T-cell (primary cell): ENCODE results near the gene UBR1. TPM values are rescaled to one million over a fixed set of nuclear protein-coding genes. Genes with fewer than 3 reads are reported as not detected.

ENCODE experiments used
- ATAC-seq, 4 experiments: fragments of 200-7000 bp in 3 of 4; fragments of 150-1000 bp in 1 of 4; cut with Tn5 transposase; replicated peaks in 1 of 4; 1 replicate in 3 of 4; 2 replicates in 1 of 4; pipeline ENCODE4 v1.10.0; 2021; ENCODE audit warnings: moderate library complexity in 3 of 4, mild to moderate bottlenecking in 2 of 4, moderate number of reproducible peaks in 1 of 4
- CTCF ChIA-PET, 2 donors: fragments of 300-600 bp; sonication (Branson Sonifier 250); formaldehyde crosslinking; loops; one replicate each; lab custom pipeline; 2022; ENCODE audit warnings: antibody characterized with exemption in 2 of 2; lab: Charles Lee
- POLR2A ChIA-PET, 2 donors: fragments of 300-600 bp; sonication (Branson Sonifier 250); formaldehyde crosslinking; loops; one replicate each; lab custom pipeline; 2022; ENCODE audit warnings: antibody characterized with exemption in 2 of 2; lab: Charles Lee
- DNase-seq, 35 experiments: peaks; one replicate each; pipeline versions ENCODE4 v3.0.0 to v3.0.0-alpha.2; 2013 to 2023
- H3K27ac ChIP-seq: one replicate; pipeline ENCODE4 v1.5.1; 2013; ENCODE audit warnings: low read length
- H3K27me3 ChIP-seq, 2 experiments: replicated peaks in 1 of 2; 1 replicate in 1 of 2; 2 replicates in 1 of 2; pipeline versions ENCODE4 v1.6.1 to v1.7.0; 2013; ENCODE audit warnings: low read length in 1 of 2, mixed read lengths in 1 of 2; ENCODE audit not compliant: control insufficient read depth in 2 of 2, insufficient read depth in 2 of 2; ENCODE audit errors: extremely low read depth in 1 of 2
- H3K36me3 ChIP-seq, 2 donors: 1 replicate in 1 of 2; 2 replicates in 1 of 2; pipeline versions ENCODE4 v1.6.1 to v1.7.0; 2013; ENCODE audit warnings: low read length in 1 of 2; ENCODE audit not compliant: control insufficient read depth in 2 of 2, insufficient read depth in 1 of 2; ENCODE audit errors: extremely low read depth in 1 of 2
- H3K4me1 ChIP-seq, 2 experiments: 1 replicate in 1 of 2; 2 replicates in 1 of 2; pipeline versions ENCODE4 v1.6.1 to v1.7.0; 2013; ENCODE audit warnings: low read length in 2 of 2, mixed read lengths in 1 of 2; ENCODE audit not compliant: insufficient read depth in 2 of 2, control insufficient read depth in 1 of 2; ENCODE audit errors: extremely low read depth in 1 of 2
- H3K4me3 ChIP-seq, 2 donors: 1 replicate in 1 of 2; 2 replicates in 1 of 2; pipeline versions ENCODE4 v1.5.1 to v1.7.0; 2013; ENCODE audit warnings: mild to moderate bottlenecking in 2 of 2, low read length in 1 of 2, moderate library complexity in 1 of 2; ENCODE audit not compliant: control insufficient read depth in 1 of 2; ENCODE audit errors: extremely low read depth in 1 of 2
- H3K9me3 ChIP-seq: 2 replicates; pipeline ENCODE4 v1.7.0; 2013
- H3K27ac Mint-ChIP-seq, 2 donors: one replicate each; pipeline ENCODE4 v1.8.0; 2020 to 2021; ENCODE audit warnings: mild to moderate bottlenecking in 2 of 2, mixed read lengths in 2 of 2
- H3K27me3 Mint-ChIP-seq, 2 donors: one replicate each; pipeline ENCODE4 v1.8.0; 2021 to 2022; ENCODE audit warnings: mixed read lengths in 2 of 2
- H3K36me3 Mint-ChIP-seq: one replicate; pipeline ENCODE4 v1.8.0; 2021; ENCODE audit warnings: mixed read lengths
- H3K4me1 Mint-ChIP-seq, 3 donors: one replicate each; pipeline ENCODE4 v1.8.0; 2020 to 2022; ENCODE audit warnings: mixed read lengths in 3 of 3, mild to moderate bottlenecking in 1 of 3
- H3K4me3 Mint-ChIP-seq, 3 donors: one replicate each; pipeline ENCODE4 v1.8.0; 2020 to 2022; ENCODE audit warnings: mild to moderate bottlenecking in 3 of 3, mixed read lengths in 3 of 3, moderate library complexity in 3 of 3
- H3K9me3 Mint-ChIP-seq, 3 donors: one replicate each; pipeline ENCODE4 v1.8.0; 2020 to 2022; ENCODE audit warnings: mixed read lengths in 3 of 3
- WGBS: methylation state at CpG from one replicate; pipeline ENCODE4 v1.1.5; 2013; ENCODE audit warnings: missing lambda C conversion rate; ENCODE audit not compliant: insufficient coverage; 5-methylcytosine and 5-hydroxymethylcytosine counted together
- total RNA-seq, 35 experiments: library from RNA in 6 of 35; stranded (reverse) in 6 of 35; fragments of 120-200 nt in 1 of 35; gene quantifications; one replicate each; pipeline versions ENCODE4 v1.2.1 to v1.2.4 and lab custom pipeline; 2013 to 2026

The UBR1 gene
- total RNA-seq, 5 donors from 2014 or later (not counting 1 experiment from before 2014, with no cell fraction given): 35.0 to 55.6 (median 41.0) TPM

DNA sequence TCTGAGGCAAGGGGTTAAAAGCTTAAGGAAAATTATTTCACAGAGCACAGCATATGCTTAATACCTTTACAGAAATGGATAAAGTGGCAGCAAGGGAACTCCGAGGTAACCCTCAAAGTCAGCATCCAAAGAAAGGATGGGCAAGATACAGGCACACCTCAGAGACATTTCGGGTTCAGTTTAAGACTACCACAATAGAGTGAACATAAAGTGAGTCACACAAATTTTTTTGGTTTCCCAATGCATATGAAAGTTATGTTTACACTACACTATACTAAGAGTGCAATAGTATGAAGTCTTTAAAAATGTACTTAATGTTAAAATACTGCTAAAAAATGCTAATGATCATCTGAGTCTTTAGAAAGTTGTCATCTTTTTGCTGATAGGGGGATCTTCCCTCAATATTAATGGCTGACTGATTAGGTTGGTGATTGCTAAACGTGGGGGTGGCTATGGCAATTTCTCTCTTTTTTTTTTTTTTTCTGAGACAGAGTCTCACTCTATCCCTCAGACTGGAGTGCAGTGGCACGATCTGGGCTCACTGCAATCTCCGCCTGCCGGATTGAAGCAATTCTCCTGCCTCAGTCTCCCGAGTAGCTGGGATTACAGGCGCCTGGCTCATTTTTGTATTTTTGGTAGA is 10.0 kb downstream of the UBR1 start:
- POLR2A ChIA-PET: interaction anchor here (0.6 kb wide), 2 partner anchors 12 to 1468 kb away, joined by 3 to 7 read pairs; no protein-coding TSS in a partner anchor
- H3K4me3 Mint-ChIP-seq: no peak overlapping the region
- H3K9me3 ChIP-seq: no peaks in the 10 kb centered on the region
- no peak overlapping the region for H3K27ac Mint-ChIP-seq
- H3K36me3 ChIP-seq: peaks cover 0 to 19% of the 10 kb centered on the region in 2 donors
- H3K4me1 Mint-ChIP-seq: peaks cover 59 to 74% (median 66%) of the 10 kb centered on the region in 3 donors
- no peak overlapping the region for H3K4me3 ChIP-seq
- DNase-seq (no peak), ATAC-seq (no peak)
- no peaks in the 10 kb centered on the region for H3K9me3 Mint-ChIP-seq
- whole genome bisulfite sequencing: 100% methylated on average over 1 of the region's 8 CpGs
- H3K27ac ChIP-seq: no peak overlapping the region
- no peaks in the 10 kb centered on the region for H3K27me3 ChIP-seq
- CTCF ChIA-PET: interaction anchor here in 1 of 2 donors (0.6 kb wide), 1 partner anchor 8 kb away, joined by 6 read pairs; no protein-coding TSS in a partner anchor
- H3K4me1 ChIP-seq: peaks cover 4 to 9% of the 10 kb centered on the region in 2 experiments
- peaks cover 37% of the 10 kb centered on the region for H3K36me3 Mint-ChIP-seq
- no peaks in the 10 kb centered on the region for H3K27me3 Mint-ChIP-seq

DNA sequence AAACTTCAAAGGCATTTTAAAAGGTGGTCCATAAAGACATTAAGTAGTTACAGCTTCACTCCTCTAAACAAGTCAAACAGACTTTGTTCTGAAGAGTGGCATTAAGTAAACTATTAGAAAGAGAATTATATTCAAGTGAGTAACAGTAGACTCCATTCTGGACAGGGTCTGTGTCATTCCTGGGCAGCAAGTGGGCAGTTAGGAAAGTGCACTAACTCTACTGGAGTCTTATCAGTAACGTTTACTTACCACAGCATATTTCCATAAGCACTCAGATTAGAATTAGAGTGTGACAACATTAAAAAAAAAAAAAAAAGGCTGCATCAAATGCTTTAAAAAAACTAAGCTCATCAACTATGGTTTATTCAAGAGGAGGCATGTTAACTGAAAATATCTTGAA is 10.6 kb downstream of the UBR1 start:
- Histone ChIP-seq H3K4me3 (no peak overlapping the region), H3K27ac (no peak overlapping the region), H3K27me3 (no peaks in the 10 kb centered on the region), H3K4me1 (peaks cover 4 to 9% of the 10 kb centered on the region in 2 experiments), H3K9me3 (no peaks in the 10 kb centered on the region), H3K36me3 (peaks cover 0 to 15% of the 10 kb centered on the region in 2 donors)
- Mint-ChIP-seq H3K27me3 (no peaks in the 10 kb centered on the region), H3K27ac (no peak overlapping the region), H3K9me3 (no peaks in the 10 kb centered on the region), H3K4me1 (peaks cover 57 to 68% (median 64%) of the 10 kb centered on the region in 3 donors), H3K4me3 (no peak overlapping the region), H3K36me3 (peaks cover 33% of the 10 kb centered on the region)
- POLR2A ChIA-PET: interaction anchor here (0.6 kb wide), 2 partner anchors 11 to 1468 kb away, joined by 3 to 7 read pairs; no protein-coding TSS in a partner anchor
- DNase-seq (no peak), ATAC-seq (no peak)
- WGBS: no CpG with 5 or more reads among the region's 1 CpG
- CTCF ChIA-PET: interaction anchor here in 1 of 2 donors (0.6 kb wide), 1 partner anchor 9 kb away, joined by 6 read pairs; no protein-coding TSS in a partner anchor

DNA sequence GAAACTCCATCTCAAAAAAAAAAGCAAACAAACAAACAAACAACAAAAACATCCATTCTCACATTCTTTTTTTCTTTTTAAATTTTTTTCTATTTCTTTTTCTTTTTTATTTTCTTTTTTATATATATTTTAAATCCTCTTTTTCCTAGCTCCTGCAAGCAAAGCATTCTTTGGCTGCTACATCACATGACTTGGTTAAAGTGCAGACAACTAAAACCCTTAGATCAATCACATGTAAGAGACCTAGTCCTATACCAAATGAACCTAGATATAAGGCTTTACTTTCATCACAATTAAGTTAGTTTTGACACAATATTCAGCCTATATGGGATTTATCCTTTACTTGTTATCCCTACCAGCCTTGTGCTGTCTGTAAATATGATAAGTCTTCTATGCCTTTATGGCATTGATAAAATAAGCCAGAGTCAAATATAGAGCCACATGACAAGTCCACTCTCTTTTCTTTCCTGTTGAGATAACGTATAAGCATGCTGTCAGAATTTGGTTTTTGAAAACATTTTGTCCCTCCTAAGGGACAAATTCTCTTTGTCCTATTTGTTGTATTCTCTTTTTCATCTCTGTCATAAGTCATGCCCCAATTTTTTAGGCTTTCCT is 11.3 kb downstream of the UBR1 start:
- WGBS: no CpG with 5 or more reads among the region's 1 CpG
- peaks cover 4 to 5% of the 10 kb centered on the region in 2 experiments for H3K4me1 ChIP-seq
- H3K36me3 ChIP-seq: peaks cover 0 to 9% of the 10 kb centered on the region in 2 donors
- Mint-ChIP-seq H3K27ac (no peak overlapping the region), H3K27me3 (no peaks in the 10 kb centered on the region), H3K4me3 (no peak overlapping the region), H3K36me3 (peaks cover 33% of the 10 kb centered on the region), H3K9me3 (no peaks in the 10 kb centered on the region), H3K4me1 (peaks cover 58 to 68% (median 64%) of the 10 kb centered on the region in 3 donors)
- ATAC-seq (no peak), DNase-seq (no peak)
- H3K9me3 ChIP-seq: no peaks in the 10 kb centered on the region
- H3K4me3 ChIP-seq: no peak overlapping the region
- CTCF ChIA-PET: interaction anchor here in 1 of 2 donors (0.6 kb wide), 1 partner anchor 9 kb away, joined by 3 read pairs; no protein-coding TSS in a partner anchor
- POLR2A ChIA-PET: no interaction called here
- no peak overlapping the region for H3K27ac ChIP-seq
- H3K27me3 ChIP-seq: no peaks in the 10 kb centered on the region

GRCh38 chr15:43093026-43093425 is 12.8 kb downstream of the UBR1 start:
- no peak overlapping the region for H3K27ac ChIP-seq
- no peaks in the 10 kb centered on the region for H3K9me3 ChIP-seq
- POLR2A ChIA-PET: interaction anchor here in 1 of 2 donors (0.6 to 0.7 kb wide), 2 partner anchors 86 to 99 kb away, joined by 3 read pairs; no protein-coding TSS in a partner anchor
- Mint-ChIP-seq H3K36me3 (peaks cover 31% of the 10 kb centered on the region), H3K9me3 (no peaks in the 10 kb centered on the region), H3K27me3 (no peaks in the 10 kb centered on the region), H3K27ac (no peak overlapping the region), H3K4me3 (no peak overlapping the region), H3K4me1 (peaks cover 55 to 61% (median 57%) of the 10 kb centered on the region in 3 donors)
- DNase-seq (no peak), ATAC-seq (no peak)
- no peak overlapping the region for H3K4me3 ChIP-seq
- peaks cover 4 to 5% of the 10 kb centered on the region in 2 experiments for H3K4me1 ChIP-seq
- no peaks in the 10 kb centered on the region for H3K27me3 ChIP-seq
- WGBS: no CpG with 5 or more reads among the region's 1 CpG
- peaks cover 0 to 7% of the 10 kb centered on the region in 2 donors for H3K36me3 ChIP-seq
- CTCF ChIA-PET: interaction anchor here in 1 of 2 donors (1.0 kb wide), 1 partner anchor 11 kb away, joined by 3 read pairs; no protein-coding TSS in a partner anchor

- Mint-ChIP-seq H3K9me3 (no peaks in the 10 kb centered on the region), H3K27ac (no peak overlapping the region), H3K4me1 (peaks cover 47 to 54% (median 52%) of the 10 kb centered on the region in 3 donors), H3K36me3 (peaks cover 25% of the 10 kb centered on the region), H3K27me3 (no peaks in the 10 kb centered on the region), H3K4me3 (no peak overlapping the region)
- H3K4me1 ChIP-seq: peaks cover 0 to 5% of the 10 kb centered on the region in 2 experiments
- ChIA-PET POLR2A (interaction anchor here (0.6 kb wide), 3 partner anchors 10 to 32 kb away, joined by 3 to 10 read pairs (median 9); no protein-coding TSS in a partner anchor), CTCF (interaction anchor here in 1 of 2 donors (0.6 to 1.7 kb wide), 2 partner anchors 18 to 64 kb away, joined by 3 to 4 read pairs; no protein-coding TSS in a partner anchor)
- H3K27ac ChIP-seq: no peak overlapping the region
- WGBS: no CpG with 5 or more reads among the region's 4 CpGs
- ATAC-seq (no peak), DNase-seq (no peak)
- no peaks in the 10 kb centered on the region for H3K9me3 ChIP-seq
- no peaks in the 10 kb centered on the region for H3K27me3 ChIP-seq
- H3K36me3 ChIP-seq: peaks cover 0 to 7% of the 10 kb centered on the region in 2 donors
- H3K4me3 ChIP-seq: no peak overlapping the region
These were observed 14.0 kb downstream of the UBR1 start for GRCh38 chr15:43091859-43092258.

GRCh38 chr15:43086551-43086950 is 19.3 kb downstream of the UBR1 start:
- Histone ChIP-seq H3K27ac (no peak overlapping the region), H3K27me3 (no peaks in the 10 kb centered on the region), H3K4me1 (peaks cover 0 to 2% of the 10 kb centered on the region in 2 experiments), H3K4me3 (no peak overlapping the region), H3K9me3 (no peaks in the 10 kb centered on the region), H3K36me3 (peaks cover 7 to 27% of the 10 kb centered on the region in 2 donors)
- ATAC-seq (no peak), DNase-seq (no peak)
- peaks cover 29 to 36% (median 30%) of the 10 kb centered on the region in 3 donors for H3K4me1 Mint-ChIP-seq
- no peaks in the 10 kb centered on the region for H3K9me3 Mint-ChIP-seq
- H3K4me3 Mint-ChIP-seq: no peak overlapping the region
- H3K36me3 Mint-ChIP-seq: peaks cover 38% of the 10 kb centered on the region
- peak overlapping the region; percentile 15 to 41 for H3K27ac Mint-ChIP-seq
- no CpG with 5 or more reads among the region's 1 CpG for WGBS
- ChIA-PET CTCF (no interaction called here), POLR2A (no interaction called here)
- H3K27me3 Mint-ChIP-seq: no peaks in the 10 kb centered on the region
